IMR-90 (cell line): ENCODE data around the gene GPBAR1. TPM values are rescaled to one million over a fixed set of nuclear protein-coding genes. Genes with fewer than 3 reads are reported as not detected.

Experiments used
- ATAC-seq: fragments of 200-7000 bp; cut with Tn5 transposase; 2 replicates; pipeline ENCODE4 v1.9.1; 2020; ENCODE audit warnings: low read depth, mild to moderate bottlenecking, moderate library complexity
- BruUV-seq: library from RNA; stranded (reverse); fragments of 400-500 nt; replicated peaks from 2 replicates; lab custom pipeline; 2021; lab: Mats Ljungman, UMichigan
- CTCF ChIA-PET: fragments of 300-600 bp; formaldehyde crosslinking; extraction: SDS; loops from one replicate; lab custom pipeline; 2021; ENCODE audit warnings: antibody characterized with exemption; lab: Yijun Ruan, JAX
- POLR2A ChIA-PET: fragments of 300-600 bp; sonication (Branson Sonifier 250); formaldehyde crosslinking; loops from one replicate; lab custom pipeline; 2022; ENCODE audit warnings: antibody characterized with exemption; ENCODE audit not compliant: unreplicated experiment; lab: Charles Lee
- DNase-seq: peaks from one replicate; pipeline ENCODE4 v3.0.0; 2013
- H2AFZ ChIP-seq: replicated peaks from 2 replicates; pipeline ENCODE3; 2013; ENCODE audit warnings: low read length, mild to moderate bottlenecking; ENCODE audit not compliant: poor library complexity
- H2AK5ac ChIP-seq: 2 replicates; pipeline ENCODE4 v1.6.1; 2013; ENCODE audit warnings: low read depth, low read length, inconsistent platforms
- H2AK9ac ChIP-seq: replicated peaks from 2 replicates; pipeline ENCODE3; 2013; ENCODE audit warnings: mild to moderate bottlenecking, low read depth, low read length, moderate library complexity; ENCODE audit not compliant: poor library complexity
- H2BK120ac ChIP-seq: 2 replicates; pipeline ENCODE4 v1.6.1; 2013; ENCODE audit warnings: low read depth, low read length, inconsistent platforms
- H2BK15ac ChIP-seq: 3 replicates; pipeline ENCODE4 v1.6.1; 2013; ENCODE audit warnings: low read depth, low read length, inconsistent platforms
- H2BK20ac ChIP-seq: 2 replicates; pipeline ENCODE4 v1.6.1; 2013; ENCODE audit warnings: low read depth, mild to moderate bottlenecking, inconsistent platforms, low read length, moderate library complexity
- H2BK5ac ChIP-seq: 2 replicates; pipeline ENCODE4 v1.6.1; 2013; ENCODE audit warnings: mild to moderate bottlenecking, low read depth, low read length, inconsistent platforms; ENCODE audit not compliant: poor library complexity, severe bottlenecking
- H3K14ac ChIP-seq: replicated peaks from 2 replicates; pipeline ENCODE4 v1.6.1; 2013; ENCODE audit warnings: low read depth, low read length, inconsistent platforms
- H3K18ac ChIP-seq: 2 replicates; pipeline ENCODE4 v1.6.1; 2013; ENCODE audit warnings: low read depth, low read length, control low read depth
- H3K23ac ChIP-seq: 2 replicates; pipeline ENCODE4 v1.6.1; 2013; ENCODE audit warnings: low read depth, low read length, inconsistent platforms
- H3K27ac ChIP-seq: 2 replicates; pipeline ENCODE4 v1.5.1; 2013; ENCODE audit warnings: mild to moderate bottlenecking, control low read depth, low read length; ENCODE audit not compliant: insufficient read depth
- H3K27me3 ChIP-seq: 2 replicates; pipeline ENCODE4 v1.6.1; 2013; ENCODE audit warnings: low read length; ENCODE audit not compliant: control insufficient read depth, insufficient read depth
- H3K36me3 ChIP-seq: 2 replicates; pipeline ENCODE4 v1.6.1; 2013; ENCODE audit warnings: low read length, mixed read lengths; ENCODE audit not compliant: control insufficient read depth, insufficient read depth
- H3K4ac ChIP-seq: 2 replicates; pipeline ENCODE4 v1.6.1; 2013; ENCODE audit warnings: low read depth, low read length, inconsistent platforms
- H3K4me1 ChIP-seq: 2 replicates; pipeline ENCODE4 v1.6.1; 2013; ENCODE audit warnings: low read length, mixed read lengths; ENCODE audit not compliant: control insufficient read depth, insufficient read depth
- H3K4me2 ChIP-seq: 2 replicates; pipeline ENCODE4 v1.6.1; 2013; ENCODE audit warnings: low read depth, mild to moderate bottlenecking, control low read depth, low read length, moderate library complexity
- H3K4me3 ChIP-seq: 2 replicates; pipeline ENCODE4 v1.5.1; 2013; ENCODE audit warnings: low read depth, mild to moderate bottlenecking, control low read depth, low read length, moderate library complexity; ENCODE audit not compliant: insufficient read depth
- H3K56ac ChIP-seq: 2 replicates; pipeline ENCODE4 v1.6.1; 2013; ENCODE audit warnings: low read length, inconsistent platforms; ENCODE audit not compliant: insufficient read depth; ENCODE audit errors: extremely low read depth
- H3K79me1 ChIP-seq, 2 experiments: 2 replicates each; pipeline ENCODE4 v1.6.1; 2013; ENCODE audit warnings: low read length in 2 of 2, inconsistent platforms in 1 of 2, low read depth in 1 of 2
- H3K9ac ChIP-seq: 2 replicates; pipeline ENCODE4 v1.6.1; 2013; ENCODE audit warnings: low read depth, low read length, control low read depth
- H3K9me1 ChIP-seq: 2 replicates; pipeline ENCODE4 v1.6.1; 2013; ENCODE audit warnings: low read length, inconsistent platforms; ENCODE audit not compliant: insufficient read depth
- H3K9me3 ChIP-seq: 2 replicates; pipeline ENCODE4 v1.6.1; 2013; ENCODE audit warnings: low read length; ENCODE audit not compliant: control insufficient read depth, insufficient read depth
- H4K20me1 ChIP-seq: 2 replicates; pipeline ENCODE4 v1.6.1; 2013; ENCODE audit warnings: low read length, inconsistent platforms; ENCODE audit not compliant: insufficient read depth
- H4K5ac ChIP-seq: 2 replicates; pipeline ENCODE4 v1.6.1; 2013; ENCODE audit warnings: mild to moderate bottlenecking, low read depth, low read length, control low read depth
- H4K8ac ChIP-seq, 2 experiments: 2 replicates each; pipeline ENCODE4 v1.6.1; 2013; ENCODE audit warnings: low read depth in 2 of 2, low read length in 2 of 2, control low read depth in 1 of 2, inconsistent platforms in 1 of 2
- H4K91ac ChIP-seq: 2 replicates; pipeline ENCODE4 v1.6.1; 2013; ENCODE audit warnings: low read depth, low read length, inconsistent platforms; ENCODE audit not compliant: insufficient read depth
- BHLHE40 ChIP-seq: fragments of 150-350 bp; IDR thresholded peaks from 2 replicates; pipeline ENCODE4 v1.6.1; 2016; ENCODE audit warnings: mild to moderate bottlenecking, low read depth, low read length
- CEBPB ChIP-seq: IDR thresholded peaks from 2 replicates; pipeline ENCODE4 v1.6.1; 2012; ENCODE audit warnings: low read depth, low read length, improper control_type of control experiment
- CHD1 ChIP-seq: IDR thresholded peaks from 2 replicates; pipeline ENCODE4 v1.6.1; 2012; ENCODE audit warnings: low read depth, low read length, improper control_type of control experiment
- FOS ChIP-seq: fragments of 150-350 bp; IDR thresholded peaks from 2 replicates; pipeline ENCODE4 v1.6.1; 2016; ENCODE audit warnings: low read depth, low read length
- MAFK ChIP-seq: IDR thresholded peaks from 2 replicates; pipeline ENCODE4 v1.6.1; 2012; ENCODE audit warnings: low read depth, low read length, improper control_type of control experiment
- MAZ ChIP-seq: IDR thresholded peaks from 2 replicates; pipeline ENCODE4 v1.6.1; 2012; ENCODE audit warnings: low read depth, mild to moderate bottlenecking, low read length, improper control_type of control experiment, moderate library complexity, borderline replicate concordance
- MXI1 ChIP-seq: IDR thresholded peaks from 2 replicates; pipeline ENCODE4 v1.6.1; 2012; ENCODE audit warnings: low read depth, mild to moderate bottlenecking, low read length, moderate library complexity, borderline replicate concordance
- NFE2L2 ChIP-seq: fragments of 150-350 bp; IDR thresholded peaks from 2 replicates; pipeline ENCODE4 v1.6.1; 2016; ENCODE audit warnings: low read depth, mild to moderate bottlenecking, low read length
- POLR2A ChIP-seq: IDR thresholded peaks from 2 replicates; pipeline ENCODE4 v1.6.1; 2012; ENCODE audit warnings: mild to moderate bottlenecking, low read depth, low read length
- RAD21 ChIP-seq: IDR thresholded peaks from 2 replicates; pipeline ENCODE4 v1.6.1; 2012; ENCODE audit warnings: low read length, improper control_type of control experiment
- RCOR1 ChIP-seq: IDR thresholded peaks from 2 replicates; pipeline ENCODE4 v1.6.1; 2012; ENCODE audit warnings: mild to moderate bottlenecking, low read length, improper control_type of control experiment; ENCODE audit not compliant: insufficient replicate concordance
- RFX5 ChIP-seq: IDR thresholded peaks from 2 replicates; pipeline ENCODE4 v1.8.0; 2012; ENCODE audit warnings: low read depth, mild to moderate bottlenecking, low read length, moderate library complexity
- SMC3 ChIP-seq: fragments of 150-350 bp; IDR thresholded peaks from 2 replicates; pipeline ENCODE4 v1.6.1; 2016; ENCODE audit warnings: low read depth, mild to moderate bottlenecking, antibody characterized with exemption, low read length, moderate library complexity
- WGBS, 2 experiments: methylation state at CpG; one replicate each; pipeline versions ENCODE4 v1.1.5 to v1.1.7; 2013; ENCODE audit warnings: missing lambda C conversion rate in 2 of 2; ENCODE audit not compliant: insufficient read length in 1 of 2; ENCODE audit errors: extremely low coverage in 2 of 2; 5-methylcytosine and 5-hydroxymethylcytosine counted together
- dilution Hi-C: fragments of 300-500 bp; cut with HindIII; formaldehyde crosslinking; loops from one replicate; pipeline ENCODE4 v1.14.3; 2018; ENCODE audit warnings: low sequenced_read_pairs; ENCODE audit not compliant: unreplicated experiment
- in situ Hi-C: fragments of 300-500 bp; cut with MboI; formaldehyde crosslinking; loops from 3 replicates; pipeline ENCODE4 v1.14.3; 2019; ENCODE audit warnings: low sequenced_read_pairs, inconsistent platforms, mixed read lengths
- intact Hi-C: fragments of 100-400 bp; cut with micrococcal nuclease; formaldehyde crosslinking; loops from 2 replicates; pipeline ENCODE4 v1.10.0; 2022
- polyA plus RNA-seq, 3 experiments: library from polyadenylated mRNA; depleted of rRNA; stranded (reverse); fragments of >200 nt; gene quantifications; 2 replicates each; pipeline ENCODE4 v1.2.3, GENCODE V29; 2012; ENCODE audit warnings: low replicate concordance in 1 of 3
- total RNA-seq: library from RNA; depleted of rRNA; stranded (reverse); fragments of >200 nt; gene quantifications from 2 replicates; pipeline ENCODE4 v1.2.3, GENCODE V29; 2012
- TF ChIP-seq, protein P1 (sequence below): conservative IDR thresholded peaks from 2 replicates; pipeline ENCODE4 v1.5.1; 2012; ENCODE audit warnings: mild to moderate bottlenecking, low read depth, low read length, improper control_type of control experiment
- TF ChIP-seq, protein P2 (sequence below): fragments of 150-350 bp; IDR thresholded peaks from 2 replicates; pipeline ENCODE4 v1.6.1; 2016; ENCODE audit warnings: low read depth, mild to moderate bottlenecking, low read length, moderate library complexity, borderline replicate concordance

The GPBAR1 gene
- total and polyA plus RNA-seq, 2 of the 4 experiments (the other 2 are of a cell fraction): under 0.01 to 0.21 TPM

DNA sequence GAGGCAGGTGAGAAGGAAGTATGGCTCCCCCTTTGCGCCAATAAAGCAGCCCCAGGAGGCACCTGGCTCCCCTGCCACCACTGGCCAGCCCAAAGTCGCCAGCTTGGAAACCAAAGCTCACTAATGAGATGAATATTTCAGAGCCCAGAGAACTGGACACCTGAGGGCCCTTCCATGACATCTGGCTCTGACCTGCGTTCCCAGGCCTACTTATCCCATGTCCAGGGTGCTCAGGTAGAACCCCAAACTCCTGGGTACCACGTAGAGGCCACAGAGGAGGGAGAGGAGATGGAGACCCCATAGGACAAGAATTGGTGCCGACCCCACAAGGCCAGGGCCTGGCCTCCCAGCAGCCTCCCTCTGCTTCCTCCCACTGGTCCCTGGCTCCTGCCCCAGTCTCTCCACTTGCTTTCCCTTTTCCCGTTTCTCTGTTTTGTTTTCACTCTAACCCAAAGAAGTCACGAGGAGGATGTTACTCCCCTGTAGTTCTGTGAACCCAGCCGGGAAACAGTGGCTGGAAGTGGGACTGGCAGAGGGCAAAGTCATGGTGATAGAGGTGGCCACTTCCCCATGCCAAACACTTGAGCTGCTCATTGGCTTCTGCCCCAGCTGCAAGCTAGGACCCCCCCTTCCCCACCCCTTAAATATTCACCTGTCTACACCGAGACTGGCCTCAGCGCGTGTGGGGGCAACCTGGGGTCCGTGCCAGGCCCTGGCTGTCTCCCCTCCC lies 30.7 kb downstream of the GPBAR1 start:
- dilution Hi-C loops: no loop called here
- peak overlapping the region; percentile 94 for H3K14ac ChIP-seq
- TF ChIP-seq CHD1 (no peak), RFX5 (no peak), POLR2A (no peak), RCOR1 (no peak), RAD21 (no peak), CEBPB (no peak), MAFK (no peak), BHLHE40 (no peak), MXI1 (no peak), FOS (no peak), MAZ (no peak), SMC3 (no peak), NFE2L2 (no peak)
- TF ChIP-seq, protein P1, sequence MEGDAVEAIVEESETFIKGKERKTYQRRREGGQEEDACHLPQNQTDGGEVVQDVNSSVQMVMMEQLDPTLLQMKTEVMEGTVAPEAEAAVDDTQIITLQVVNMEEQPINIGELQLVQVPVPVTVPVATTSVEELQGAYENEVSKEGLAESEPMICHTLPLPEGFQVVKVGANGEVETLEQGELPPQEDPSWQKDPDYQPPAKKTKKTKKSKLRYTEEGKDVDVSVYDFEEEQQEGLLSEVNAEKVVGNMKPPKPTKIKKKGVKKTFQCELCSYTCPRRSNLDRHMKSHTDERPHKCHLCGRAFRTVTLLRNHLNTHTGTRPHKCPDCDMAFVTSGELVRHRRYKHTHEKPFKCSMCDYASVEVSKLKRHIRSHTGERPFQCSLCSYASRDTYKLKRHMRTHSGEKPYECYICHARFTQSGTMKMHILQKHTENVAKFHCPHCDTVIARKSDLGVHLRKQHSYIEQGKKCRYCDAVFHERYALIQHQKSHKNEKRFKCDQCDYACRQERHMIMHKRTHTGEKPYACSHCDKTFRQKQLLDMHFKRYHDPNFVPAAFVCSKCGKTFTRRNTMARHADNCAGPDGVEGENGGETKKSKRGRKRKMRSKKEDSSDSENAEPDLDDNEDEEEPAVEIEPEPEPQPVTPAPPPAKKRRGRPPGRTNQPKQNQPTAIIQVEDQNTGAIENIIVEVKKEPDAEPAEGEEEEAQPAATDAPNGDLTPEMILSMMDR: no peak
- TF ChIP-seq, protein P2, sequence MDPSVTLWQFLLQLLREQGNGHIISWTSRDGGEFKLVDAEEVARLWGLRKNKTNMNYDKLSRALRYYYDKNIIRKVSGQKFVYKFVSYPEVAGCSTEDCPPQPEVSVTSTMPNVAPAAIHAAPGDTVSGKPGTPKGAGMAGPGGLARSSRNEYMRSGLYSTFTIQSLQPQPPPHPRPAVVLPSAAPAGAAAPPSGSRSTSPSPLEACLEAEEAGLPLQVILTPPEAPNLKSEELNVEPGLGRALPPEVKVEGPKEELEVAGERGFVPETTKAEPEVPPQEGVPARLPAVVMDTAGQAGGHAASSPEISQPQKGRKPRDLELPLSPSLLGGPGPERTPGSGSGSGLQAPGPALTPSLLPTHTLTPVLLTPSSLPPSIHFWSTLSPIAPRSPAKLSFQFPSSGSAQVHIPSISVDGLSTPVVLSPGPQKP: no peak

More for the DNA sequence above, 30.7 kb downstream of the GPBAR1 start:
- 67% methylated on average over 1 of the region's 12 CpGs; no CpG with 5 or more reads in 1 of the 2 experiments for WGBS, 2 experiments
- H3K79me1 ChIP-seq: peaks cover 15 to 41% of the 10 kb centered on the region in 2 experiments; a peak in 3 of 4 replicates
- no peaks in the 10 kb centered on the region for H3K36me3 ChIP-seq
- H2AK9ac ChIP-seq: peak overlapping the region; percentile 98
- 0 out of 2 replicates have a peak overlapping the region, but pooled peaks have one; percentile 51 for H2BK120ac ChIP-seq
- peak overlapping the region; percentile 80 for H2BK5ac ChIP-seq
- H3K23ac ChIP-seq: peak overlapping the region; percentile 76
- H4K20me1 ChIP-seq: peaks cover 15% of the 10 kb centered on the region
- peak overlapping the region; percentile 45; the same call in 1 of the 2 replicates for H4K5ac ChIP-seq
- ATAC-seq (no peak; the same call in 1 of the 2 replicates), DNase-seq (peak; percentile 31)
- ChIA-PET CTCF (interaction anchor here (1.6 kb wide), 1 partner anchor 19 kb away, joined by 4 read pairs; no protein-coding TSS in a partner anchor), POLR2A (no interaction called here)
- H3K27me3 ChIP-seq: no peaks in the 10 kb centered on the region
- no peaks in the 10 kb centered on the region for H3K9me3 ChIP-seq
- H3K4me1 ChIP-seq: peaks cover 20% of the 10 kb centered on the region
- H3K27ac ChIP-seq: peak overlapping the region; percentile 92
- H3K9ac ChIP-seq: peak overlapping the region; percentile 86
- H2AK5ac ChIP-seq: peak overlapping the region; percentile 65
- peak overlapping the region; percentile 44; the same call in 1 of the 2 replicates for H3K18ac ChIP-seq
- intact Hi-C loops (loop anchor here (2.0 to 5.0 kb wide), 2 partner anchors 105 to 356 kb away; no protein-coding TSS in a partner anchor), in situ Hi-C loops (no loop called here)
- H3K4me2 ChIP-seq: peak overlapping the region; percentile 92
- H2BK20ac ChIP-seq: no peak overlapping the region
- no peak overlapping the region for H2BK15ac ChIP-seq
- peaks cover 18% of the 10 kb centered on the region for H3K9me1 ChIP-seq
- 0 out of 2 replicates have a peak overlapping the region, but pooled peaks have one; percentile 26 for H3K56ac ChIP-seq
- peak overlapping the region; percentile 80 for H2AFZ ChIP-seq
- peak overlapping the region; percentile 75 for H4K91ac ChIP-seq
- H3K4me3 ChIP-seq: peak overlapping the region; percentile 86
- H3K4ac ChIP-seq: peak overlapping the region; percentile 92
- peak overlapping the region; percentile 30 to 88; a peak in 2 of 4 replicates for H4K8ac ChIP-seq
- BruUV-seq: no TSS peak
